Astrocyte (in vitro differentiated cells and primary cell): ENCODE data around the gene FBXO10.

Experiments
- CTCF ChIP-seq: IDR thresholded peaks from 2 replicates; pipeline ENCODE4 v1.5.1; 2011; ENCODE audit warnings: low read depth, mild to moderate bottlenecking, inconsistent platforms, low read length, moderate library complexity; ENCODE audit not compliant: insufficient read depth
- EZH2 ChIP-seq: IDR thresholded peaks from 2 replicates; pipeline ENCODE4 v1.6.1; 2012; ENCODE audit warnings: mild to moderate bottlenecking, low read length, inconsistent platforms; ENCODE audit not compliant: insufficient read depth

- no peak for TF ChIP-seq CTCF
- TF ChIP-seq EZH2, result no peak
These were observed 43.6 kb upstream of the FBXO10 start for GRCh38 chr9:37619806-37620205.
